ENCODE results near the gene IL17B.

DNA sequence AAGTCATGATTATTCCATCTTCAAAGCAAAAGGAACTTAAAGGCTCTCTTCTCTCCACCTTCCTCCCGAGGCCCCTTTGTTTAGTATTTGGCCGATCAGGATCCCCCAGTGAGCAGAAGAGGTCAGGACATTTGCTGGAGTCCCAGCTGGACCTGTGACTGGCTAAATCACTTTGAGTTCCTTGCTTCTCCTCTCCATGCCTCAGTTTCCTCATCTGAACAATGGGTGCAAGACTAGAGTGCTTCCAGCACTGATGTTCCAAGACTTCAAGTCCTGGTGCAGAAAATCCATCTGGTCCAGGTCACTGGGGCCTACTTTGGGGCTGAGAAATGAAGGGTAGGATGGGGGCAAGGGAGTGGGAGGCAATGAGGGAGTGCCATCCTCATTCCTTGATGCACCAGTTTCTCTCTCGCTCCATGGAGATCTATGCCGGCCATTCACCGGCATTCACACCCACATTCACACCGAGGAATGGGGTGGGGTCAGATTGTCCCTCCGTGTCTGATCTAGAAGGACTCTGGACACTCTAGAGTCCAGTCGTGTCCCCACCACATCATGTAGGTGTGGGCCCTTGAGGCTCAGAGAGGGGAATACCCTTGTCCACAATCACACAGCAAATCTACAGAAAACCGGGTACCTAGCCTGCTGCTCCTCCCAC is 38.7 kb upstream of the IL17B start:
- TF ChIP-seq, protein P1, sequence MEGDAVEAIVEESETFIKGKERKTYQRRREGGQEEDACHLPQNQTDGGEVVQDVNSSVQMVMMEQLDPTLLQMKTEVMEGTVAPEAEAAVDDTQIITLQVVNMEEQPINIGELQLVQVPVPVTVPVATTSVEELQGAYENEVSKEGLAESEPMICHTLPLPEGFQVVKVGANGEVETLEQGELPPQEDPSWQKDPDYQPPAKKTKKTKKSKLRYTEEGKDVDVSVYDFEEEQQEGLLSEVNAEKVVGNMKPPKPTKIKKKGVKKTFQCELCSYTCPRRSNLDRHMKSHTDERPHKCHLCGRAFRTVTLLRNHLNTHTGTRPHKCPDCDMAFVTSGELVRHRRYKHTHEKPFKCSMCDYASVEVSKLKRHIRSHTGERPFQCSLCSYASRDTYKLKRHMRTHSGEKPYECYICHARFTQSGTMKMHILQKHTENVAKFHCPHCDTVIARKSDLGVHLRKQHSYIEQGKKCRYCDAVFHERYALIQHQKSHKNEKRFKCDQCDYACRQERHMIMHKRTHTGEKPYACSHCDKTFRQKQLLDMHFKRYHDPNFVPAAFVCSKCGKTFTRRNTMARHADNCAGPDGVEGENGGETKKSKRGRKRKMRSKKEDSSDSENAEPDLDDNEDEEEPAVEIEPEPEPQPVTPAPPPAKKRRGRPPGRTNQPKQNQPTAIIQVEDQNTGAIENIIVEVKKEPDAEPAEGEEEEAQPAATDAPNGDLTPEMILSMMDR (IDR thresholded peaks at IDR 0.05; ENCODE audit: extremely low read depth in 1 of 2, insufficient read depth in 1 of 2, low read depth in 1 of 2, low read length in 2 of 2): no peak
- TF ChIP-seq POLR2AphosphoS5 (IDR thresholded peaks at IDR 0.05; ENCODE audit: insufficient read depth, low read depth, low read length): no peak

All from endothelial cell of umbilical vein (primary cell).